Measurements from ENCODE around the gene NPC1.

DNA sequence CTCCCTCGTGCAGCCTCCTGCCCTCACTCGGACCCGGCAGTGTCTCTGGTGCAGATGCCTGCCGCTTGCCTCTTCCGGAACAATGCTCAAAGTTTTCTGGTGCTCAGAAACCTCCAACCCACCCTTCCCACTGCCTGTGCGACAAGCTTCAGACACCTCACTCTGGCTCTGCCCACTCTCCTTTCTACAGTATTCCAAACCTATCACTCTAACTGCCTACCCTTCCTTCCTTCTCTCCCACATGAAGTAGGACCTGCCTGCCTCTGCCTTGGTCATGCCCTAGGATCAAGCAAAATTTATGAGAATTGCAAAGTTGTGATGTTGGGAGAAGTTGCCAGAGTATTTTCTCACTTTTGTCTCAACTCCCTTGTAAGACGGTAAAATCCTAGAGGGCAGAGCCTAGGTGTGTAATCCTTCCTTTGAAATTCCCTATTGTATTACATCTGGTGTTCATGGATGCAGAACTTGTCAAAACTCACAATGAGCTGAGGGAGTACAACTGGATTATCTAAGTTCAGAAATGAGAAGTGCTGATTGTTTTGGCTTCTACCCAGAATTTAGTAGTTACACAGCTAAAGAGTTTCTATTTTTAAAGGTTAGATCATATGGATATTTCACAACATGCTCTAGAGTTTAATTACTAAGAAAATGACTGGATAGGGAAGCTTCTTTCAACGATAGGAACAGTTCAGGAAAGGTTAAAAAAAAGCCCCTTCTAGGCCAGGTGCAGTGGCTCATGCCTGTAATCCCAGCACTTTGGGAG lies 7.2 kb downstream of the NPC1 start:
- TF ChIP-seq CTCF (conservative IDR thresholded peaks at IDR 0.05) (no peak), EZH2 (IDR thresholded peaks at IDR 0.05; ENCODE audit: low read depth) (no peak)

All from PC-9 (cell line).